Fibroblast of peridontal ligament (primary cell): ENCODE data around the gene WTAP.
"Not testable (repeated sequence)": the region's sequence is repeated elsewhere in the genome, so short reads cannot be mapped to it uniquely, and the experiment has no call there.

Experiments used
- DNase-seq: peaks from one replicate; pipeline ENCODE4 v3.0.0-alpha.2; 2010; ENCODE audit errors: extremely low read depth

WTAP gene

DNA sequence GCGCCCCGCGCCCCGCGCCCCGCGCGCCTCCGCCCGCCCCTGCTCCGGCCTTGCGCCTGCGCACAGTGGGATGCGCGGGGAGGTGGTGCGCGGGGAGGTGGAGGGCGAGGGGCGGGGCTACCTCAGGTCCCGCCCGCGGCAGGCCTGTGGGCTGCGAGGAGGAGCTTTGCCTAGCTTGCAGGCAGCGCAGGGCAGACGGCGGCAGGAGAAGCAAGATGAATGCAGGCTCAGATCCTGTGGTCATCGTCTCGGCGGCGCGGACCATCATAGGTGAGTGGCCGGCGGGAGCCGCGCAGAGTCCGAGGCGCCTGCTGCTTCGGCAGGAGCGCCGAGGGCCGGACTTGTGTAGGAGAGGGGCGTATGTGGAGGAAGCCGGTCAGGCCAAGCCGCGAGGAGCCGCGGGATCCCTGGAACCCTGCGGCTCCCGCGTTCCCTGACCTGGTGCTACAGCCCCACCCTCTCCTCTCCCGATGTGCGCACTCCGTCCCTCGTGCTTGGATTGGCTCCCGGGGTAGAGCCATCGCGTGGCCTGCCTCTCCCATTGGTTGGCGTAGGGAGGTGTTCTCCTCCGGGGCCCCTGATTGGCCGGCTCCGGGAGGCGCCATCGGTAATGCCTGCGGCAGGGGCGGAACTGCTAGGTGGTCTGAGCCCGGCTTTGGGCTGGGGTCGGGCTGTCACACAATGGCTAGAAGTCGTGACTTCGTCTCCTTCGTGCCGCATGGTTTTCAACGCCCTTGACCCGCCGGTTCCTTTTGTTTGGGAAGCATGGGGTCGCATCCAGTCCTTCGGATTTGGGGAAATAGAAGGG, 34.8 kb downstream of the WTAP start, which contains the start of gene ACAT2:
ACAT2 (plus strand) TSS at position 173 of the 808 bp plus-strand sequence; CDS start at position 216, 43 bp downstream.
- DNase-seq, result peak; percentile 90

DNA sequence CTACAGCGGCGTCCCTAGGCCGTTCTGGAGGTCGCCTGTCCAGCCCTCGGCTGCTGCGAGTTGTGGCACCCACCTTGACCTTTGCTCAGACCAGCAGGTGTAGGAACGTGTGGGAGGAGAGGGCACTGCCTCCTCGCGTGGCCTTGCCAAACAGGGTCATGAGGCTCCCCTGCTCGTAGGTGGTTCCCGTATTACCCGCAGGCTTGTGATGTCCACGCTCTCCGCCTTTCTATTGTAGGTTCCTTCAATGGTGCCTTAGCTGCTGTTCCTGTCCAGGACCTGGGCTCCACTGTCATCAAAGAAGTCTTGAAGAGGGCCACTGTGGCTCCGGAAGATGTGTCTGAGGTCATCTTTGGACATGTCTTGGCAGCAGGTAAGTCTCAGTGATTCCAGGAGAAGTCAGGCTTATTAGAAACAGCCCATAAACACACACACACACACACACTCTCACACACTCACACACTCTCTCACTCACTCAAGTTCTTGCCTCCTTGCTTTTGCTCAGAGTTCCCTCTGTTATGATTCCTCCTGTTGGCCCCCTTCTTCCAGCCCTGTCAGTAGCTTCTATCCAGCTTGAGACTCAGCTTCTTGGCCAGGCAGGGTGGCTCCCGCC, 35.5 kb downstream of the WTAP start:
- no peak for DNase-seq

DNA sequence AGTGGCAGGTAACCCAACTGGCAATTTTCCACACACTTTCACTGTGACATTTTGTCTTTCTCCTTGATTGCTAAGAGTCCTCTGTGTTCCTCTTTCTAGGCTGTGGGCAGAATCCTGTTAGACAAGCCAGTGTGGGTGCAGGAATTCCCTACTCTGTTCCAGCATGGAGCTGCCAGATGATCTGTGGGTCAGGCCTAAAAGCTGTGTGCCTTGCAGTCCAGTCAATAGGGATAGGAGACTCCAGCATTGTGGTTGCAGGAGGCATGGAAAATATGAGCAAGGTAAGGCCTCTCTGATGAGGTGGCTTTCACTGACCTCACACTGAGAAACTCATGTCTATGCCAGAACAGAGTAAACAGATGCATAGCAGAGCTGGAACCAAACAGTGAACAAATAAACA, 39.6 kb downstream of the WTAP start:
- no peak for DNase-seq

DNA sequence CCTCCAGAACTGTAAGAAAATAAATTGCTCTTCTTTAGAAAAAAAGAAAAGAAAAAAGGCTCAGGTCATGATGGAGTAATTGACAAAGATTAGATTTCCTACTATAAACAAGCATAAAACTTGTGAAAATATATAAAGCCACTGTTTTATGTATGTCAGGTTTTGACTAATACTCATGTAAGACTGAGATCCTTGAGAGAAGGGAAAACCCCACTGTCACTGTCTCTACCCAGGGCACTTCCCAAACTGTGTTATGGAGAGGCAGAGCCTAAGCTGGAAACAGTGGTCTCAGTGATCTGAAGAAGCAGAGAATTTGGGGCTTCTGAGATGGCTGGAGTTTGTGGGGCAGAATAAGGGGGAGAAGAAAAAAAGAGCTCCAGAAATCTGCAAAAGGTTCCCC, 42.2 kb downstream of the WTAP start:
- DNase-seq, result no peak

DNA sequence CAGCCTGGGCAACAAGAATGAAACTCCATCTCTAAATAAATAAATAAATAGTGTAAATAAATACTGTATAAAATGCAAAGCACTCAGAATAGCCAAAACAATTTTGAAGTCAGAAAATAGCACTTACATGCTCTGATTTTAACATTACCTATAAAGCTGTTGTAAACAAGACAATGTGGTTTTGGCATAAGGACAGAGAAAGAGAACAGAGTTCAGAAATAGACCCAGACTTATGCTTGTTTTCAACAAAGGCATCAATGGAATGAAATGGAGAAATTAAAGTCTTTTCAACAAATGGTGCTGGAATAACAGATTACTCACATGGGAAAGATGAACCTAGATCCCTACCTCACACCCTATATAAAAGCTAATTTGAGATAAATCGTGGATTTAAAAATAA, 44.9 kb downstream of the WTAP start:
- no peak for DNase-seq

DNA sequence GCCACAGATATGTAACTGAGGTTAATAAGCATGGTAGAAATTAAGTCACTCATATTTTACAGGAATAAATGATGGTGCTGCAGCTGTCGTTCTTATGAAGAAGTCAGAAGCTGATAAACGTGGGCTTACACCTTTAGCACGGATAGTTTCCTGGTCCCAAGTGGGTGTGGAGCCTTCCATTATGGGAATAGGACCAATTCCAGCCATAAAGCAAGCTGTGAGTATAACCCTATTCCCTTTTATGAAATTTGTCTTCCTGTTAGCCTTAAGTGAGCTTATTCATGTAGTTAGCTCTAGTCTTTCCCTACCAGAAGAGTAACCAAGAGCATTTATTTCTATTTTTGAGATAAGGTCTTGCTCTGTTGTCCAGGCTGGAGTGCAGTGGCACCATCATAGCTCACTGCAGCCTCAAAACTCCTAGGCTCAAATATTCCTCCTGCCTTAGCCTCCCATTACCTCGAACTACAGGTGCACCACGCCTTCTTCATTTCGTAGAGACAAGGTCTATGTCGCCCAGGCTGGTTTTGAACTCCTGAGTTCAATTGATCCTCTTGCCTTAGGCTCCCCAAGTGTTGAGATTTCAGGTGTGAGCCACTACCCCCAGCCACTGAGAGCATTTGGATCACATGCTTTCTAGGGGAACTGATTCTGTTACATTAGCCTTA, 50.1 kb downstream of the WTAP start:
- no peak for DNase-seq

DNA sequence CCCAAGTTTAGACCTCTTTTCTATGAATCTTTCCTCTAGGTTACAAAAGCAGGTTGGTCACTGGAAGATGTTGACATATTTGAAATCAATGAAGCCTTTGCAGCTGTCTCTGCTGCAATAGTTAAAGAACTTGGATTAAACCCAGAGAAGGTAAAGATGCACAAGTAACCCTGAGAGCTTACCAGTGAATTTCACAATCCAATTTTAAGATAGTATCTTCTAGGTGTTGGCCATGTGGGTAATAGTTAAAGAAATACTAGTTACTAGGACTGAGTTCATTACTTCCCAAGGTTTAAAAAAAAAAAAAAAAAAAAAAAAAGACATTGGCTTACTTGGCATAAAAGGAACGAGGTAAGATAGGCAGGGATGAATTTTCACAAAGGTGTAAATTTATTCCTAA, 50.8 kb downstream of the WTAP start:
- DNase-seq, result no peak

DNA sequence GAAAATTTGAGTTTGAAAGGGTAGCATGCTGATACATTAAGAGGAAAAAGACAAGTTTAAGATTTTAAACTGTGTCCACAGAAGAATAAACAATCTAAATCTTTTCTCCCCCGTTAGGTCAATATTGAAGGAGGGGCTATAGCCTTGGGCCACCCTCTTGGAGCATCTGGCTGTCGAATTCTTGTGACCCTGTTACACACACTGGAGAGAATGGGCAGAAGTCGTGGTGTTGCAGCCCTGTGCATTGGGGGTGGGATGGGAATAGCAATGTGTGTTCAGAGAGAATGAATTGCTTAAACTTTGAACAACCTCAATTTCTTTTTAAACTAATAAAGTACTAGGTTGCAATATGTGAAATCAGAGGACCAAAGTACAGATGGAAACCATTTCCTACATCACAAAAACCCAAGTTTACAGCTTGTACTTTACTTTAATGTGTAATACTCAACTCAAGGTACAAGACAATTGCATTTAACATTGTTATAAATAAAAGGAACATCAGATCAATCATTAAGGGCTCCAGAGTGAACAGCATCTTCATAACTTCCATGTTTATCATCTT, 51.3 kb downstream of the WTAP start:
- DNase-seq, result no peak

DNA sequence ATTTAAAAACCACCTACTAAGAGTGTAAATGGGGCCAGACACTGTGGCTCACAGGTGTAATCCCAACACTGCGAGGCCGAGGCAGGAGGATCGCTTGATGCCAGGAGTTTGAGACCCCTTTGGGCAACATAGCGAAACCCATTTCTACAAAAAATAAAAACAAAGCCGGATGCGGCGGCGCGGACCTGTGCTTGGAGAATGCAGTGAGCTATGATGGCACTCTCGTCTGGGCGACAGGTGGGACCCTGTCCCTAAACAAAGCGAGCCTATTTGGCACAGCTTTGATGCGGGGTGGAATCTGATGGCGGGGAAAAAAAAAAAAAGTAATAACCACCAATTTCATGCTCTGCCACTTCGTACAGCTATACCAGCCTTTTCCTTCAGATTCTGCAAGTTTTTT, 61.0 kb downstream of the WTAP start:
- no peak for DNase-seq

DNA sequence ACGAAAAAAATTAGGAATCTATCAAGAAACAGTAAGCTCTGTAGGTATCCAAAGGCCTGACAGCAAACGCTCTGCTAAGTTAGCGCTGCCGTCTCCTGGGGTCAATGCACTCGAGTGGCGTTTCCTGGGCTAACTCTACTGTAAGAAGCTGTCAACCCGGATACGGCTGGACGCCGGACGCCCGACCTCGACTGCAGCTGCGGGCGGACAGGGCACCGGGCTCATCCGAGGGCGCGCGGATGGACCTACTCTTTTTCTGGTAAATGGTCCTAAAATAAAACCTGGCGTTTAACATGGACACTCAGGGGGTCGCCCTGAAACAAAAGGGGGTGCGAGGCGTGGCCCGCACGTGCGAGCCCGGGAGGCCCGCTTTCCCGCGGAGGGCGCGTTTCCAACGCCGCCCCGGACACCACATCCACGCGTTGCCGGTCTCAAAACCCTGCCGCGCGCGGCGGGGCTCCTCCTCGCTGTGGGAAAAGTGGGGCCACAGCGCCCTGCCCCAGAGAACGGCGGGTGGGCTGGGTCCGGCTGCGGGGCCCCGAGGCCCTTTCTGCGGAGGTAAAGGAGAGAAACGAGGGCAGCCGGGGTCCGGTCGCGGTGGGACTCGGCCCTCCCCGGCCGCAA, 61.6 kb downstream of the WTAP start:
- peak; percentile 24 for DNase-seq

DNA sequence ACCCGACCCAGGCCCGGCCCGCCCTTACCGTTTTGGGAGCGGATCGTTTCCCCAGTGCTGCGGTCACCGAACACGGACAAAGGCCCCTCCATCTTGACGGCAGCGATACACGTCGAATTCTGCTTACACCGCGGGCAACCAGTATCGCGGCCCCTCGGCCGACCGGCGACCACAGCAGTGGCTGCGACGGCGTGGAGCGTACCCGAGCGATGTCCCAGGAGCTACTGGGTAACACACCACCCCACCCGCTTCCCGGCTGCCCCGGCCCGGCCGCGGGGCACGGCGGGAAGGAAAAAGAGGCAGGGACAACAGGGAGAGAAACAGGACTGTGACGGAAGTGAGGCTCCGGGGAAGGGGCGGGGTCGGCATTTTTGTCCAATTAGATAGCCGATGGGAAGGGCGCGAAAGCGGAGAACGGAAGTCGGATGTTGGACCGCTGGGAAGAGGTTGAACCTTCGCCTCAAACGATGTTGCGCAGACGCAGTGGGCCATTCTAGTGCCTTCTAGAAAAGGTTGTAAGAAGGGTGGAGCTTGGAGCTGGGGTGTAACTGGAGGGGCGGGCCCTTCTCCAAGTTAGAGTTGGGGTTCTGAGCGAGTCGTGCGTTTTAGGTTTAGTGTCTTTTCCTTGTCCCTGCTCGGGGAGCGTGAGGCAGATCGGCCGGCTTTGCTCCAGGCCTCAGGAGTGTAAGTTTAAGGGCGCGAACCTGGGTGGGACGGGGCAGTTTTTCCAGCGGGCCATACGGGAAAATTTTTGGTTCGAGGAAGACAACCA, 62.3 kb downstream of the WTAP start, which contains the start of gene TCP1:
TCP1 (minus strand) TSS at position 226 of the 772 bp plus-strand sequence; CDS start at position 92, 134 bp downstream.
- peak; percentile 100 for DNase-seq

DNA sequence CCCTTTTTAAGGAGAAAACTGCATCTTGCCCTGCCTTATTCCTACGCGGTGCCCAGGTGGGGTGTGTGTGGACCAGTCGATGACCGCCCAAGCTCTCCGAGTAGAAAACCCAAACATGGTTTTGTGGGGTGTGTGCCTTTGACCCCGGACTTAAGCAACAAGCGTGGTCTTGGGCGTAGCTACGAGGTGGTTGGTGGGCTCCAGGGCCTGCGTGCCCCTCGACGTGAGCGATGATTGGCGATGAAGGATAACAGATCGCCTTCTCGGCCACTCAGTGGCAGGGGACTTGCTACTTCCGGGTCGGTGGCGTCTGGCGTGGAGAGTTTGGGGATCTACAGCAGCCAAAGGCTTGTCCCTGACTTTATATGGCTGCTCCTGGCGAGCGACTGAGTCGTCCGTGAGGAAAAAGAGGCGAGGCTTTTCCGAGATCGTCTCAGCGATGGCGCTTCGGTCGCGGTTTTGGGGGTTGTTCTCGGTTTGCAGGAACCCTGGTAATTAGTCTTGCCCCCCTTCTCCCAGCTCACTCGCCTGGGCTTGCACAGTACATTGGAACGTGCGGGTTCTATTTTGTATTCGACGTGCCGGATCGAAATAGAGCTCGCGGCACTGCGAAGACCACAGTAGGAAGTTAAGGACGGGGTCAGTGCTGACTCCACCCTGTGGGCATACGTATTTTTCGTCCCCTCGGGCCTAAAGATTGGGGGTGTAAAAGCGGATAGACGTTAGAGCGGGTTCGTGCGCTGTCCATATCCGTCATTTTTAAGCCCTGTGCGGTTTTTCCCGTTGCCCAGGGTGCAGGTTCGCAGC, 63.0 kb downstream of the WTAP start, which contains the start of gene MRPL18:
MRPL18 (plus strand) TSS at position 319 of the 807 bp plus-strand sequence; CDS start at position 440, 121 bp downstream.
- DNase-seq, result peak; percentile 96

DNA sequence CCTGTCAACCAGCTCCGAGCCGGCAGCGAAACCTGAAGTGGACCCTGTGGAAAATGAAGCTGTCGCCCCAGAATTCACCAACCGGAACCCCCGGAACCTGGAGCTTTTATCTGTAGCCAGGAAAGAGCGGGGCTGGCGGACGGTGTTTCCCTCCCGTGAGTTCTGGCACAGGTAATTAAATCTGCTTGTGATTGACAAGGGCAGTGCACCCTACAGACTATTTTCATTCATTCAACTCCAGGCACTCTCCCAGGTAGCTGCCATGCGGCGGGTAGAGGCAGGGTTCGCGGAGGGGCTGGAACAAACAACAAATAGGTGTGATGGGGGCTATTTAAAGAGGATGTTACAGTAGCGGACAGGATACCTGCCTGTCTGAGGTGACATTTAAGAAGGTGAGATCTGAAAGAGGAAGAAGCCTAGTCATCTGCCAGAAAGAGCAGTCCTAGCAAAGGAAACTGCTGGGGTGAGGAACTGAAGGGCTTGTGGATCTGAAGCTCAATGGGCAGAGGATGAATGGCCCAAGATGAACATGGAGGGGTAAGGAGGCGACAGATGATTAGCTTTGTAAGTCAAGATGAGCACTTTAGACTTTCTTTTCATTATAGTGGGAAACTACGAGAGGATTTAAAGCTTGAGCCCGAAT, 63.8 kb downstream of the WTAP start:
- no peak for DNase-seq

DNA sequence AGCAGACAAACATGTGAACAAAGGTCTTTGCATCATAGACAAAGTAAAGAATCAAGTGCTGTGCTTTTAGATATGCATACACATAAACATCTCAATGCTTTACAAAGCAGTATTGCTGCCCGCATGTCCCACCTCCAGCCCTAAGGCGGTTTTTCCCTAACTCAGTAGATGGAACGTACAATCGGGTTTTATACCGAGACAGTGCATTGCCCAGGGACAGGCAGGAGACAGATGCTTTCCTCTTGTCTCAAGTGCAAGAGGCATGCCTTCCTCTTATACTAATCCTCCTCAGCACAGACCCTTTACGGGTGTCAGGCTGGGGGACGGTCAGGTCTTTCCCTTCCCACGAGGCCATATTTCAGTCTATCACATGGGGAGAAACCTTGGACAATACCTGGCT, 67.7 kb downstream of the WTAP start:
- DNase-seq, result not testable (repeated sequence)

DNA sequence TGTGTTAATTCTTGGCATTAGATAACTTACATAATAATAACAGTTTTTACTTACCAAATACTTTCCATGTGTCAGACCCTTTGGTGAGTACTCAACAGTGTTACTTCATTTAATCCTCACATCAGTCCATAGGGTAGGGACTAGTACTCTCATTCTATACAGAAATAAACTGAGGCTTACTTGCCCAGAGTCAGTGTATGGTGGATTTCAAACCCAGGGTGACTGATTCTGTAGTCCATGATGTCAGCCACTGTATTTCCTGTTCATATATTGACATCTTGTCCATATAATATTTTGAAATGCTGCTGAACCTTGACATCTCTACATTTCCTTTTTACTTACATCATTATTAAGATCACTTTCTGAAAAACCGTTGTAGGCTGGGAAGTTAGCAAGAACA, 70.2 kb downstream of the WTAP start:
- DNase-seq, result no peak

DNA sequence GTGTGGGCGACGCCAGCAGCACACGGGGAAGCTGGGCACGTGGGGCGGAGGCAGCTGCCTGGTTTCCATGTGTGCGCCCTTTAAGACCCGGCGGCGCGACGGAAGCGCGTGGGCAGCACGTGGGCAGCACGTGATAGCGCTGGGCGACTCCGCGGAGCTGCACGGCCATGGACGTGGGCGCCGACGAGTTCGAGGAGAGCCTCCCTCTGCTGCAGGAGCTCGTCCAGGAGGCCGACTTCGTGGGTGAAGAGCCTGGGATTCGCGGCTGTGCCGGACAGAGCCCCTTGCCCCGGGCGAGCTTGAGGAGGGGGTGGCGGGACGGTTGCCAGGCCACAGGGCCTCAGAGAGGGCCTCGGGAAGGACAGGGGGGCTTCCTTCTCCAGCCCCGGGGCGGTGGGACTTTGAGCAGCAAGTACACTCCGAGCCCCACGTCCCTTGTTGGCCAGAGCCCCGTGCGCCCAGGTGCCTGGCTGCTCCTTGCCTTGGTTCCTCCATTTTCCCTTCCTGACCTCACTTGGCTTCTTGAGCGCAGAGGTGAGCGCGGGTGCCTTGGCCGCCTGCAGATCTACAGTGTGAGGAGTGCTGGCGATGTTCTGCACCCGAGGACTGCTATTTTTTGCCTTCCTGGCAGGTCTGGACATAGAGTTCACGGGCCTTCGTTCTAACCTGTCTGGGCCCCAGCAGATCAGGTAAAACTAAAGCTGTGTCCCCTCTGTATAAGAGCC, 73.0 kb downstream of the WTAP start, which contains the start of gene PNLDC1:
PNLDC1 (plus strand) TSS at position 136 of the 725 bp plus-strand sequence; CDS start at position 168, 32 bp downstream.
- DNase-seq, result peak; percentile 34

DNA sequence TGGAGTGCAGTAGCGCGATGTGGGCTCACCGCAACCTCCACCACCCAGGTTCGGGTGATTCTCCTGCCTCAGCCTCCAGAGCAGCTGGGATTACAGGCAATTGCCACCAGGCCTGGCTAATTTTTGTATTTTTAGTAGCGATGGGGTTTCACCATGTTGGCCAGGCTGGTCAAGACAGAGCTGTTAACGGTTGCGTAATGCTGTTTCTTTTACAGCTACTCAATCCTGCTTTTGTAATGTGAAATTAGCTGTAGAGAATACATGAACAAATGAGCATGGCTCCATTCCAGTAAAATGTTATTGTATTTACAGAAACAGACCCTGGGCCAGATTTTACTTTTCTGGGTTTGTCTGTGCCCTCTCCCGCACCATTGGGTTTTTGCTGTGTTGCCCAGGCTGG, 74.6 kb downstream of the WTAP start:
- DNase-seq, result no peak

DNA sequence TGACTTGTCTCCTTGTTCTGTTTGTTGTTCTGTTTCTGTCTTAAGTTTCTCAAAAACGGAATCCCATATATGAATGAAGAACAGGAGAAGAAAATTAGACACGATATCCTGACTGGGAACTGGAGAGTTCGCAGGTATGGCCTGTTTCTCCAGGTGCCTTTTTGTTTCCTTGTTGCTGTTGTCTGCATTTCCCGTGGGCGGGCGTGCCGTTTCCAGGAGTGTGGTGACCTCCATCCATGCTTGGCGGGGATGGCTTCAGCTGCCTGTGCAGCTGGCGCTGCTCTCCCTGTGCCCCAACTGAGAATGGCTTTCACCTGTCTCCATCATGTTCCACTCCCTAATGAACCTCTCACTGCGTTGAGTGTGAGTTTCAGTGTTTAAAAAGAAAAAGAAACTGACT, 77.2 kb downstream of the WTAP start:
- DNase-seq, result no peak
